A549 (cell line): ENCODE results near the gene KICS2. TPM values are rescaled to one million over a fixed set of nuclear protein-coding genes. Genes with fewer than 3 reads are reported as not detected.

ENCODE experiments used
- ATAC-seq, 2 experiments: fragments of 200-7000 bp in 1 of 2; fragments of >200 bp in 1 of 2; cut with Nextera tagmentation in 1 of 2; cut with Tn5 transposase in 1 of 2; 3 replicates each; pipeline versions ENCODE4 v1.8.0 to v1.9.1; 2018 to 2020; ENCODE audit warnings: mild to moderate bottlenecking in 1 of 2, moderate library complexity in 1 of 2
- CTCF ChIA-PET: fragments of 300-600 bp; sonication (Branson Sonifier 250); formaldehyde crosslinking; extraction: SDS; loops from one replicate; lab custom pipeline; 2021; ENCODE audit warnings: antibody characterized with exemption, inconsistent platforms; lab: Yijun Ruan, JAX
- POLR2A ChIA-PET: fragments of 350-600 bp; formaldehyde crosslinking; extraction: SDS; loops from one replicate; lab custom pipeline; 2021; ENCODE audit warnings: antibody characterized with exemption, inconsistent platforms; lab: Yijun Ruan, JAX
- DNase-seq, 2 experiments: peaks; one replicate each; pipeline versions ENCODE4 v3.0.0 to v3.0.0-alpha.2; 2011 to 2016; ENCODE audit warnings: low read depth in 1 of 2, low spot score in 1 of 2
- FAIRE-seq: peaks from 2 replicates; lab custom pipeline; 2011; peaks lifted over from hg19 to GRCh38; lab: Jason Lieb, UNC
- H3K27ac ChIP-seq, 2 experiments: fragments of >200 bp; sonication (Bioruptor Twin); formaldehyde crosslinking; 3 replicates each; pipeline ENCODE4 v1.5.1; 2016 to 2017
- H3K4me1 ChIP-seq: fragments of >200 bp; sonication (Bioruptor Twin); formaldehyde crosslinking; 3 replicates; pipeline ENCODE4 v1.6.1; 2016
- H3K4me2 ChIP-seq: fragments of >200 bp; sonication (Bioruptor Twin); formaldehyde crosslinking; 3 replicates; pipeline ENCODE4 v1.6.1; 2016
- H3K4me3 ChIP-seq: fragments of >200 bp; sonication (Bioruptor Twin); formaldehyde crosslinking; 3 replicates; pipeline ENCODE4 v1.5.1; 2016
- H3K9me3 ChIP-seq: fragments of >200 bp; sonication (Bioruptor Twin); formaldehyde crosslinking; 3 replicates; pipeline ENCODE4 v1.6.1; 2016
- CBX8 ChIP-seq: fragments of 200-600 bp; sonication (generic); IDR thresholded peaks from 2 replicates; pipeline ENCODE4 v1.6.1; 2016
- CHD2 ChIP-seq: fragments of 150-350 bp; IDR thresholded peaks from 2 replicates; pipeline ENCODE4 v1.6.1; 2014; ENCODE audit warnings: low read length; ENCODE audit not compliant: partially characterized antibody
- EP300 ChIP-seq, 2 experiments: fragments of >200 bp; sonication (Bioruptor Twin); formaldehyde crosslinking; IDR thresholded peaks; 2 replicates in 1 of 2; 3 replicates in 1 of 2; pipeline ENCODE4 v1.6.1; 2016 to 2017
- ESRRA ChIP-seq: fragments of 150-350 bp; IDR thresholded peaks from 2 replicates; pipeline ENCODE4 v1.6.1; 2014; ENCODE audit warnings: mild to moderate bottlenecking, low read length, borderline replicate concordance
- GATA3 ChIP-seq: IDR thresholded peaks from 2 replicates; pipeline ENCODE4 v1.6.1; 2012; ENCODE audit warnings: borderline replicate concordance
- HEYL ChIP-seq: fragments of 250-450 bp; sonication (Bioruptor Pico); IDR thresholded peaks from 2 replicates; pipeline ENCODE4 v1.8.0; 2021; ENCODE audit warnings: mild to moderate bottlenecking, moderate library complexity
- HOXA7 ChIP-seq: fragments of 250-450 bp; sonication (Bioruptor Pico); IDR thresholded peaks from 2 replicates; pipeline ENCODE4 v1.5.0; 2020; ENCODE audit warnings: mild to moderate bottlenecking, moderate library complexity
- HOXB13 ChIP-seq: fragments of 250-450 bp; sonication (Bioruptor Pico); IDR thresholded peaks from 2 replicates; pipeline ENCODE4 v1.5.0; 2020; ENCODE audit warnings: low read depth, mild to moderate bottlenecking, moderate library complexity
- JUNB ChIP-seq: fragments of >200 bp; sonication (Bioruptor Twin); formaldehyde crosslinking; IDR thresholded peaks from 2 replicates; pipeline ENCODE4 v1.6.1; 2016
- KDM5A ChIP-seq: fragments of 200-600 bp; sonication (generic); IDR thresholded peaks from 2 replicates; pipeline ENCODE4 v1.6.1; 2016; ENCODE audit warnings: antibody characterized with exemption, mild to moderate bottlenecking
- MAZ ChIP-seq: fragments of 150-350 bp; IDR thresholded peaks from 2 replicates; pipeline ENCODE4 v1.6.1; 2014; ENCODE audit warnings: antibody characterized with exemption, low read depth, low read length, borderline replicate concordance
- NFE2L2 ChIP-seq: fragments of 150-350 bp; conservative IDR thresholded peaks from 2 replicates; pipeline ENCODE4 v1.6.1; 2014; ENCODE audit warnings: low read length
- RCOR1 ChIP-seq: fragments of 150-350 bp; IDR thresholded peaks from 2 replicates; pipeline ENCODE4 v1.6.1; 2014; ENCODE audit warnings: antibody characterized with exemption, low read length, low read depth
- RNF2 ChIP-seq: fragments of 200-600 bp; sonication (generic); IDR thresholded peaks from 2 replicates; pipeline ENCODE4 v1.6.1; 2016; ENCODE audit warnings: low read depth, mild to moderate bottlenecking, antibody characterized with exemption, moderate library complexity, borderline replicate concordance
- TP53 ChIP-seq: fragments of 250-450 bp; sonication (Bioruptor Pico); IDR thresholded peaks from 2 replicates; pipeline ENCODE4 v1.5.0; 2021; ENCODE audit warnings: mild to moderate bottlenecking, moderate library complexity
- WGBS: methylation state at CpG from one replicate; pipeline ENCODE4 v1.1.6; 2017; ENCODE audit errors: missing lambda C conversion rate; 5-methylcytosine and 5-hydroxymethylcytosine counted together
- polyA plus RNA-seq, 4 experiments: library from polyadenylated mRNA; depleted of rRNA in 3 of 4; stranded (reverse); fragments of >200 nt; fragmentation: RNase III in 1 of 4; extraction: RNeasy Plus Mini Kit Qiagen cat#74134 plus additional on column Dnase treatment in 1 of 4; gene quantifications; 2 replicates in 3 of 4; 3 replicates in 1 of 4; pipeline ENCODE4 v1.2.3, GENCODE V29; 2011 to 2017
- TF ChIP-seq, protein P1 (sequence below): IDR thresholded peaks from 2 replicates; pipeline ENCODE4 v1.6.1; 2012
- TF ChIP-seq, protein P2 (sequence below): fragments of 200-600 bp; sonication (generic); IDR thresholded peaks from 2 replicates; pipeline ENCODE4 v1.6.1; 2016; ENCODE audit warnings: antibody characterized with exemption, mild to moderate bottlenecking, moderate library complexity
- TF ChIP-seq, protein P3 (sequence below): fragments of 150-350 bp; IDR thresholded peaks from 2 replicates; pipeline ENCODE4 v1.6.1; 2014; ENCODE audit warnings: low read depth, mild to moderate bottlenecking, low read length
- TF ChIP-seq, protein P4 (sequence below): fragments of >200 bp; sonication (Bioruptor Twin); formaldehyde crosslinking; IDR thresholded peaks from 2 replicates; pipeline ENCODE4 v1.6.1; 2016
- TF ChIP-seq, protein P5 (sequence below): IDR thresholded peaks from 2 replicates; pipeline ENCODE4 v1.6.1; 2012

Gene KICS2
- polyA plus RNA-seq, 2 of the 4 experiments (the other 2 are of a cell fraction): 9.1 to 21.4 TPM

DNA sequence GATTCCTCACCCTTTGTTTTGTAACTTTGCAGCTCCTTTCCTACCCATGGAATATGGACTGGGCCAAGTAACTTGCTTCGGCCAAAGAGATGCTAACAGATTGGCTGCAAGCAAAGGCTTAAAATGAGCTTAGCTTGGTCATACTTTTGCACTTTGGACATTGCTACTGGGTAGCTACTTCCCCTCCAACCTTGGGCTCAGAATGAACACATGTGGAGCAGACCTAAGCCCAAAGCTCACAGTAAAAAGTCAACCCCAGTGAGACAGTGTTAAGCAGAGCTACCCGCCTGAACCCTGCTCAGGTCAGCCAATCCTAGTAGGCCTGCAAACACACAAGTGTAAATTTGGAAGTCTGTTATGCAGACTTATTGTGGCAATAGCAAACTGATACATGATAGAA, 14.6 kb downstream of the KICS2 start:
- no peak for DNase-seq
- H3K27ac ChIP-seq: no peak overlapping the region
- H3K9me3 ChIP-seq: no peaks in the 10 kb centered on the region
- H3K4me3 ChIP-seq: no peak overlapping the region
- POLR2A ChIA-PET: interaction anchor here (1.5 kb wide), 1 partner anchor 11 kb away, joined by 3 read pairs; no protein-coding TSS in a partner anchor
- CTCF ChIA-PET: interaction anchor here (0.9 to 1.1 kb wide), 3 partner anchors 25 to 368 kb away, joined by 3 to 4 read pairs (median 3); no protein-coding TSS in a partner anchor
- WGBS: 89% methylated on average over 2 of the region's 2 CpGs
- H3K4me2 ChIP-seq: no peak overlapping the region
- ATAC-seq: no peak
- TF ChIP-seq, protein P1, sequence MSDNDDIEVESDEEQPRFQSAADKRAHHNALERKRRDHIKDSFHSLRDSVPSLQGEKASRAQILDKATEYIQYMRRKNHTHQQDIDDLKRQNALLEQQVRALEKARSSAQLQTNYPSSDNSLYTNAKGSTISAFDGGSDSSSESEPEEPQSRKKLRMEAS: no peak
- TF ChIP-seq RNF2: no peak
- no peak for TF ChIP-seq EP300 (IDR thresholded peaks at IDR 0.05)
- TF ChIP-seq, protein P2, sequence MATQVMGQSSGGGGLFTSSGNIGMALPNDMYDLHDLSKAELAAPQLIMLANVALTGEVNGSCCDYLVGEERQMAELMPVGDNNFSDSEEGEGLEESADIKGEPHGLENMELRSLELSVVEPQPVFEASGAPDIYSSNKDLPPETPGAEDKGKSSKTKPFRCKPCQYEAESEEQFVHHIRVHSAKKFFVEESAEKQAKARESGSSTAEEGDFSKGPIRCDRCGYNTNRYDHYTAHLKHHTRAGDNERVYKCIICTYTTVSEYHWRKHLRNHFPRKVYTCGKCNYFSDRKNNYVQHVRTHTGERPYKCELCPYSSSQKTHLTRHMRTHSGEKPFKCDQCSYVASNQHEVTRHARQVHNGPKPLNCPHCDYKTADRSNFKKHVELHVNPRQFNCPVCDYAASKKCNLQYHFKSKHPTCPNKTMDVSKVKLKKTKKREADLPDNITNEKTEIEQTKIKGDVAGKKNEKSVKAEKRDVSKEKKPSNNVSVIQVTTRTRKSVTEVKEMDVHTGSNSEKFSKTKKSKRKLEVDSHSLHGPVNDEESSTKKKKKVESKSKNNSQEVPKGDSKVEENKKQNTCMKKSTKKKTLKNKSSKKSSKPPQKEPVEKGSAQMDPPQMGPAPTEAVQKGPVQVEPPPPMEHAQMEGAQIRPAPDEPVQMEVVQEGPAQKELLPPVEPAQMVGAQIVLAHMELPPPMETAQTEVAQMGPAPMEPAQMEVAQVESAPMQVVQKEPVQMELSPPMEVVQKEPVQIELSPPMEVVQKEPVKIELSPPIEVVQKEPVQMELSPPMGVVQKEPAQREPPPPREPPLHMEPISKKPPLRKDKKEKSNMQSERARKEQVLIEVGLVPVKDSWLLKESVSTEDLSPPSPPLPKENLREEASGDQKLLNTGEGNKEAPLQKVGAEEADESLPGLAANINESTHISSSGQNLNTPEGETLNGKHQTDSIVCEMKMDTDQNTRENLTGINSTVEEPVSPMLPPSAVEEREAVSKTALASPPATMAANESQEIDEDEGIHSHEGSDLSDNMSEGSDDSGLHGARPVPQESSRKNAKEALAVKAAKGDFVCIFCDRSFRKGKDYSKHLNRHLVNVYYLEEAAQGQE: no peak
- no peak for TF ChIP-seq GATA3
- no peak for TF ChIP-seq TP53 (CRISPR knock-in tag)
- TF ChIP-seq CHD2: no peak
- TF ChIP-seq, protein P3, sequence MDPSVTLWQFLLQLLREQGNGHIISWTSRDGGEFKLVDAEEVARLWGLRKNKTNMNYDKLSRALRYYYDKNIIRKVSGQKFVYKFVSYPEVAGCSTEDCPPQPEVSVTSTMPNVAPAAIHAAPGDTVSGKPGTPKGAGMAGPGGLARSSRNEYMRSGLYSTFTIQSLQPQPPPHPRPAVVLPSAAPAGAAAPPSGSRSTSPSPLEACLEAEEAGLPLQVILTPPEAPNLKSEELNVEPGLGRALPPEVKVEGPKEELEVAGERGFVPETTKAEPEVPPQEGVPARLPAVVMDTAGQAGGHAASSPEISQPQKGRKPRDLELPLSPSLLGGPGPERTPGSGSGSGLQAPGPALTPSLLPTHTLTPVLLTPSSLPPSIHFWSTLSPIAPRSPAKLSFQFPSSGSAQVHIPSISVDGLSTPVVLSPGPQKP: no peak
- no peak for TF ChIP-seq HOXA7 (CRISPR knock-in tag)
- no peak for TF ChIP-seq ESRRA
- no peak for TF ChIP-seq HOXB13 (CRISPR knock-in tag)
- TF ChIP-seq MAZ: no peak
- no peak for TF ChIP-seq HEYL
- TF ChIP-seq, all 56 proteins: peak for 0
- H3K4me1 ChIP-seq: no peaks in the 10 kb centered on the region
- no peak for FAIRE-seq

DNA sequence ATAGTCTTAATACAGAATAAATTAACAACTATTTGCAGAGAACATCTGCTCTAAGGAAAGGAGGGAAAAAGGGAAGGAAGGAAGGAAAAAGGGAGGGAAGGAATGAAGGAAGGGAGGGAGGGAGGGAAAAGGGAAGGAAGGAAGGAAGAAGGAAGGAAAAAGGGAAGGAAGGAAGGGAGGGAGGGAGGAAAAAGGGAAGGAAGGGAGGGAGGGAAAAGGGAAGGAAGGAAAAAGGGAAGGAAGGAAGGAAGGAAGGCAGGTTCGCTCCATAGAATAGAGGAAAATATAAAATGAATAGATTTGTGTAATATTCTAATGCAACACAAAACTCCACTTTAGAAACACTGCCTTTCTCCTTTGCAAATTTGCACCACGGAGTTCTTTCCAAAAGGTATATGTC, 16.6 kb downstream of the KICS2 start:
- no peak for ATAC-seq
- POLR2A ChIA-PET: no interaction called here

More for the DNA sequence above, 16.6 kb downstream of the KICS2 start:
- no peak overlapping the region for H3K27ac ChIP-seq
- no peaks in the 10 kb centered on the region for H3K9me3 ChIP-seq
- DNase-seq: no peak
- no peaks in the 10 kb centered on the region for H3K4me1 ChIP-seq
- WGBS: 91% methylated on average over 2 of the region's 2 CpGs
- TF ChIP-seq NFE2L2 (no peak), GATA3 (no peak), MAZ (no peak), HOXA7 (CRISPR knock-in tag) (no peak), JUNB (no peak), KDM5A (no peak), ESRRA (no peak), CBX8 (no peak), RCOR1 (no peak)
- TF ChIP-seq, protein P4, sequence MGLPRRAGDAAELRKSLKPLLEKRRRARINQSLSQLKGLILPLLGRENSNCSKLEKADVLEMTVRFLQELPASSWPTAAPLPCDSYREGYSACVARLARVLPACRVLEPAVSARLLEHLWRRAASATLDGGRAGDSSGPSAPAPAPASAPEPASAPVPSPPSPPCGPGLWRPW: no peak
- TF ChIP-seq, protein P2: no peak
- TF ChIP-seq, protein P5, sequence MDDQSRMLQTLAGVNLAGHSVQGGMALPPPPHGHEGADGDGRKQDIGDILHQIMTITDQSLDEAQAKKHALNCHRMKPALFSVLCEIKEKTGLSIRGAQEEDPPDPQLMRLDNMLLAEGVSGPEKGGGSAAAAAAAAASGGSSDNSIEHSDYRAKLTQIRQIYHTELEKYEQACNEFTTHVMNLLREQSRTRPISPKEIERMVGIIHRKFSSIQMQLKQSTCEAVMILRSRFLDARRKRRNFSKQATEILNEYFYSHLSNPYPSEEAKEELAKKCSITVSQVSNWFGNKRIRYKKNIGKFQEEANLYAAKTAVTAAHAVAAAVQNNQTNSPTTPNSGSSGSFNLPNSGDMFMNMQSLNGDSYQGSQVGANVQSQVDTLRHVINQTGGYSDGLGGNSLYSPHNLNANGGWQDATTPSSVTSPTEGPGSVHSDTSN: no peak
- TF ChIP-seq, all 56 proteins: peak for 0
- CTCF ChIA-PET: interaction anchor here (0.8 to 0.9 kb wide), 2 partner anchors 14 to 362 kb away, joined by 3 to 4 read pairs; no protein-coding TSS in a partner anchor
- FAIRE-seq: no peak
- H3K4me2 ChIP-seq: no peak overlapping the region
- no peak overlapping the region for H3K4me3 ChIP-seq
